GM19099 (cell line): ENCODE results near the gene STAG2.
A peak's percentile ranks its signal among the peaks of the same experiment; 100 is the strongest.

ENCODE experiments used
- POLR2A ChIP-seq: IDR thresholded peaks from 3 replicates; pipeline ENCODE4 v1.6.1; 2011; ENCODE audit warnings: low read depth; ENCODE audit not compliant: insufficient read length; ENCODE audit errors: extremely low read depth

The STAG2 gene

DNA sequence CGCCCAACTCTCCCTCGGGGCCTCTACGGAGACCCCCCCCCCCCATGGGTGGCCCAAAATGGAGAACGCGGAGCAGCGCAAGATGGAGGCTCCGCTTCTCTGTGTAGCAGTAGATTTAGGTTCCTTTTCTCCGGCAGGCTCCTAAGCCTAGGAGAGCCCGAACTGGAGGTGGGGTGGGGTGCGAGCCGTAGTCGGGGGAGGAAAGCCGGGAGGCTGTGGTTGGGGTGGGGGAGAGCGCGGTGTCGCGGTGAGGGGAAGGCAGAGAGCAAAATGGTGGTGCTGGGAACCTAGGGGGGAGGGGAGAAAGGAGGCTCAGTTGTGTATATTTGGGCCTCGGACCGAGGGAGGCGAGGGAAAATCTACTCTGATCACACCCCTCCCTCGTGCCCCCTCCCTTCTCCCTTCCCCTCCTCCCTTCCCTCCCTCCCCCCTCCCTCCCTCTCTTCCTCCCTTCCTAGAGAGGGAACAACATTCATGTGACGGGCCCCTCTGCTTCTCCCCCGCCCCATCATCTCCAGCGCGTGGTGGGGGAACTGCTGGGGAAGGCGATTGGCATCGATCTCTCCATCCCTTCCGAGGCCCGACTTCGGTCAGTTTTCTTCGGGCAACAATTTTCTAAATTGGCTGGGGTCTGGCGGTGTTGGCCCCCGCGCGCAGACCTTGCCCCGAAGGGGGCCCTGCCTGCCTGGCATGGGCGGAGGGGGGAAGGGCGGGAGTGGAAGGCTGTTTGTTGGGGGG, at the start of gene STAG2:
TSS of gene STAG2 (plus strand) at position 439 of the 738 bp plus-strand sequence. CDS start 60,922 bp downstream, outside the sequence.
- TF ChIP-seq POLR2A: peak; percentile 34

DNA sequence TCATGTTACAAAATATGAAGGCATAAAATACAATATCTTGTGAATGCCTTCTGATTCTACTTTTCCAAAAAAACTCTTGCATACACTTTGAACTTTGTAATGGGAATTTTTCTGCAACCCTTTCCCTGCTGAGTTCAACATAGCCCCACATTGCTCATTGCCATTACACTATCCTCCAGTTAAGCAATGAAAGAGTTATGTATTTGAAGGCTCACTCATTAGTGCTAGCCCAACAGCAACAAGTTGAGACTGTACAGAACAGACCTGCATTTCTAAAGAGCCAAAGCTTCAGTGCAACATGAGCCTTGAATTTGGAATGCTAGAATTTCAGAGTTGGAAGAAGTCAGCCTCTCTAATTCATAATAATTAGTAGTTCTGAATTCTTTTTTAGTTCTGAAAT, 44.4 kb upstream of the STAG2 start:
- TF ChIP-seq POLR2A: no peak

DNA sequence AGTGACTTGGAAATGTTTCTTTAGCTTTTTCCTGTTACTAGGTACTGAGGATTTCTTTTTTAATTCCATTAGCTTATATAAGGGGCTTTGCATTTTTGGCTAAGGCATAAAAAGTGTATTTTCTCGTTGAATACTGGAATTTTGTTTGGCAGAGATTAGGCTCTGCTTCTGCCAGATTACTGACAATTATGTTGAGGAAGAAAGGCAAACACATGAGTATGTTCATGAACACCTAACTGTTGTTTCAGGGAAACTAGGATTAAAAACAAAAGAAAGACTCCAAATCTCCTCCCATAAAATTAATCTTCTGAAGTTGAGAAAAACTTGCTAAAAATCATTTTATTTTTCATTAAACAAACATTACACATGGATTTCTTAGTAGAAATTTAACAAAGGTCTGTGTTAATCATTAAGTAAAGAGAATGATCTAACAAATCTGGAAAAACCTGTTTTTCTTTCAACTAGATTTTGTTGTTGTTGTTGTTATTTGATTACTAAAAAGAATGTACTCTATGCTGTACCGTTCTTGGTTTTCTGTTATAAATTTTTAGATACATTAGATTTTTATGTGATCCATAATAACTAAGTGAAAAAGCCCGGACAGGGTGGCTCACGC, 43.3 kb upstream of the STAG2 start:
- no peak for TF ChIP-seq POLR2A

DNA sequence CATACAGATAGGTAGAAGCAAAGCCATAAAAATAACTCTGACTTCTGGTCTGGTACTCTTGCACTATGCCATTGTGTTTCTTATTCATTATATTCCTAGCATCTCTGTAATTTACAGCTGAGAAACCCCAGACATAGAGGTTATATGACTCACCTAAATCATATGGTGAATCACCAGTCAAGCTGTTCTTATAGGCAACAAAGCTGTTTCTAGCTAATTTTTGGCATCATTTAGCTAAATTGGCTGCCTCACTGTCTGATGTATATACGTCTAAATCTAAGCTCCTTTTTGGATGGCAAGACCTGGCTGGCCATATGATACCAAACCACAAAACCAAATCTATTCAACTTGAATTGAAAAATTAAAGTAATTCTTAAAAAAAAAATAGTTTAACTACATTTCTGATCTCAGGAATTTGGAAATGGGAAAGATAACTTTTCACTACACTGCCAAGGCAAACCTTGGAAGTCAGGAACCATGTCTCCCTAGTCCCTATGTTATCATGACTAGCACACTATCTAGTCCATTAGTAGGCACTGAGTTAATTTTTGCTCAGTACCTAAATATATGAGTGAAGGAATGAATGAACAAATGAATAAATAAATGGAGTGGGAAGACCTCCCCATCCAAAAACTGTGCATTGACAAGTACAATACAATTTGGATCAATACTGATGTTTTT, 41.3 kb upstream of the STAG2 start:
- TF ChIP-seq POLR2A: no peak

DNA sequence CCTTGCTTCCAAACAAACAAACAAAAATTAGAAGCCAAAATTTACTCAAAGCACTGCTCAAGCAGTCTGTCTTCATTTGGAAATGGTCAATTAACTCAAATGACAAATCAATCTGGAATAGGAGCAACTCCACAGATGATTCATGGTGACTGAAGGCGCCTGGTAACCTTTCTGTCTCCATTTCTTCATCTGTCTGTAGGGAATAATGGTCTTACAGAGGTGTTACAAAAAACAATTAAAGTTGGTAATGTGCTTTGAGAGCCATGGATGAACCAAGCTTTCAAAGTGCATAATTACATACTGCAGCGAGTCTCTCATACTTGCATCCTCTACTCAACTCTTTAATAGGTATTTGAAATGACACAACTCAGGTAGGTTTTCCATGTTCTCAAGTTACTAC, 38.3 kb upstream of the STAG2 start:
- TF ChIP-seq POLR2A: no peak

DNA sequence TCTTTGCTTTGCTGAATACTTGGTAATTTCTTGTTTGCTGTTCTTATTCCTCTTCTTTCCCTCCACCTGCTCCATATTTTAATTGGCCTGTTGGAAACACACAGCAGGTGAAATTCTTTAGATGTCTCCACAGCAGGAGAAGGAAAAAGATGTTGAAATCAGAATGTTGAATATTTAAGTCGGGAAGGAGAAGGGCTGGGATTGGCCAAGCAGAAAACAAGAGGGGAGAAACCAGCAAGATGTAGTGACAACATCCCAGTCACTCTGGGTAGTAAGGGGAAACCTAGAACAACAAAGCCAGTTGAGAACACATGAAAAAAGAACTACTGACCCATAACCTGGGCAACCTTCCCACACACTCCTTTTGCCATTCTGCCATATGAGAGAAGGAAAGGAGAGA, 37.3 kb upstream of the STAG2 start:
- no peak for TF ChIP-seq POLR2A

DNA sequence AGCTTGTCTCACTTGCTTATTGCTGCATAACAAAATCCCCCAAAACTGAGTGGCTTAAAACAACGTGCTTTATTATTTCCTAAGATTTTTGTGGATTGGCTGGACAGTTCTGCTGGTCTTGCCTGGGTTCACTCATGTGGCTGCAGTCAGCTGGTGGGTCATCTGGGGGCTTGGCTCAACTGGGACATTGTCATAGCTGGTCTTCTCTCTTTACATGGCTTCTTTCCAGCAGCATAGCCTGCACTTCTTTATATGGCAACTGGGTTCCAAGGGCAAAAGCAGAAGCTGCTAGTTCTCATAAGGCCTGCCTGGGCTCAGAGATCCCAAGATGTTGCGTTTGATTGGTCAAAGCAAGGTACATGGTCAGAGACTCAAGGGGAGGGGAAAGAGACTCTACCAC, 33.7 kb upstream of the STAG2 start:
- no peak for TF ChIP-seq POLR2A

DNA sequence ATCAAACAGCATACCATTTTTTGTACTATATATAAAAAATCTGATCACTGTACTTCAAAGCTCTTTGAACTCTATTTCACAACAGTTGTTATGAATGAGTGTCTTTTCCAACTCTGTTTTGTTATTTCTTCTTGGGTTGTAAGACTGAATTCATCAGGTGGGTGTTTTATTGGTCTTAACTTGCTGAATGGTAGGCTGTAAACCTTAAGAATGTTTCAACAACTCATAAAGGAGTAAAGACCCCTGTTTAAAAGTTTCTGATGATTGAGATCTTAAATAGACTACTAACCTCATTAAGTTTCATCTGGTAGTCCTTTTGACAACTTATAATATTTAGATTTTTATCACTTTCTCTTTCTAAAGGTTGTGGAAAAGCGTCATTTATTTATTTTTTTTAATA, 18.4 kb upstream of the STAG2 start:
- no peak for TF ChIP-seq POLR2A

DNA sequence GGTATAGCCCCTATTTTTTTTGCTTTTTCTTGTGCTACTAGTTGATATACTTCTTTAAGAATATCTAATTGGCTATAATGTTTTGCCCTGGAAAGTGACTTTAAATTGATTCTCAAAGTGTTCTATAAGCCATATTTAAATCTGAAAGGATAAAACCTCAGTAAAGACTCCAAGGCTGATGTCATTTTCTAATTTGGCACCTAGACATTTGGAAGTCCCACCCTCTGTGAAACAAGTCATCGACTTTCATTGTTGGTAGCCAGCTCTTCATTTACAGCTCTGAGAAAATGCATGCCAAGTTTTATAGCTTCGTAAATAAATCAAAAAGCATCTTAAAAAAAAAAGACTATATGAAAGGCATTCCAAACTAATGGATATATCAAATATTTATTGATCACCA, 18.0 kb upstream of the STAG2 start:
- no peak for TF ChIP-seq POLR2A

DNA sequence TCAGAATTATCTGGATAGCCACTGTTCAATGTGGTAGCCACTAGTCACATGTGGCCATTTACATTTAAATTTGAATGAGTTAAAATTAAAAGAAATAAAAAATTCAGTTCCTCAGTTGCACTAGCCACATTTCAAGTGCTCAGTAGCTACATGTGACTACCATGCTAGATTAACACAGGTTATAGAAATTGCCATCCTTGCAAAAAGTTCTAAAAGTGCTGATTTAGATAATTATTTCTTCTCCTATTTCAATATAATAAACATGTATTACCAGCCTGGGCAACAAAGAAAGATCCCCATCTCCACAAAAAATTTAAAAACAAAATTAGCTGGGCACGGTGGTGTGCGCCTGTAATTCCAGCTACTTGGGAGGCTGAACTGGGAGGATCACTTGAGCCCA, 11.7 kb upstream of the STAG2 start:
- TF ChIP-seq POLR2A: no peak

DNA sequence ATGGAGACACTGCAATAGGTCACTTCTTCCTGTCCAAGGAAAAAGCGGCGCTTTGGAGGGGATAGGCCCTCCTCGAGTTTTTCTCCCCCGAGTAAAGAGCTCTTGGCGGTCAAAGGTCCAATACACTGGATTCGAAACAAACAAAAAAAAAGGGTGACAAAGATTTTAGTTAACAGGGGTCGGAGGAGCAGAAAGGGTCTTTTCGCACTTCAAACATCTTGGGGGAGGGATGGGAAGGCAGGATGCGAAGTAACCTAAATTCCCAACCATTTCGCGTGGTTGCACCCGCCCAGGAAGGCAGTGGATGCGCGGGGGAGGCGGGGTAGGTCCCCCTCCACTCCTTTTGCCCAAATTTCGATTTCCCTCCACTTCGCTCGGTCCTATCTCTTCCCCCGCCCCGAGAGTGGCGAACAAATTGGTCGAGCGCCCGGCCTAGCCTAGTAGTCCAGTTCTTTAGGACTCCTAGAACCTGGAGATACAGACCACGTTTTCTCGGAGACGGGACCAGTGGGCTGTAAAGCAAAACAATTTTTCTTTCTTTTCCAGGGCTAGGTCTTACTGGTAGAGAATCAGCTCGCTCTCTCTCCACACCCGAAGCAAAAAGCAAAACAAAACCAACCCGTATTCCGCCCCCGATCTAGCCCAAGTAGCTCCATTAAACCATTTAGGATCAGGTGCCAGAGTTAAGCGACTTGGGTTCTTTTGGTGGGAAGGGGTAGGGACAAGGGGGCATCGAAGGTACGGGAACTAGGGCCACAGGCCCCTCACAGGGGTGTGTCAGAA, 2.0 kb upstream of the STAG2 start:
- no peak for TF ChIP-seq POLR2A

DNA sequence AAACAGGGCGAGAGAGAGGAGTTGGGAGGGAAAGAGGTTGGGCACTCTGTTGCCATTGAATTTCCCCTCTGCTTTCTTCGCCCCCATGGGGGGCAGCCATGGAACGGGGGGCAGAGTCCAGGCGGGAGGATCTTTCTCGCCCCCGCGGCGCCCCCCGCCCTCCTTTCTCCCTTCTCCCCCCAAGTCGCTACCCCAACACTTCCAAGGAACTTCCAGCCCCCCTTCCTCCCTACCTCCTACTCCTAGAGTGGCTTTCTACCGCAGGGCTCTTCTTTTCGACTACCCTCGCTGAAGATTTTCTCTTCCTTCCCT, 594 bp upstream of the STAG2 start:
- TF ChIP-seq POLR2A: no peak

DNA sequence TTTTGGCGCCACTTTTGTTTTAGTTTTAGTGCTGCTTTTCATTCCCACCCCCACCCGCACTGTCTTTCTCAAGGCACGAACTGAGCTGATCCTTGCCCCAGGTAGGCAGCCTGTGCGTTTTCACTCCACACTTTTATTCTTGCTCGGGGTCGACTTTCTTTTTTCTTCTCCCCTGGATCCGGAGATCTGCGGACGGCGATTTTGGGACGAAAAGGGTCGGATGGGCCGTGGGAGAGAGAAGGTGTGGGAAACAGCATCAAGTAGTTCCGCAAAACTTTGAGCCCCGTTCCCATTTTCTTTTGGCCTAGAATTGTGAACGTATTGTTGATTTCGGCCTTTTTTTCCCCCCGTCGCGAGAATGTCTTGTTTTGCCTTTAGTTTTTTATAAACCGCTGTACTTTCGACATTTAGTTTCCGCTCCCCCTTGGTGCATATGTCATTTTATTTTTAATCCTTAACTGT, 531 bp downstream of the STAG2 start:
- no peak for TF ChIP-seq POLR2A

DNA sequence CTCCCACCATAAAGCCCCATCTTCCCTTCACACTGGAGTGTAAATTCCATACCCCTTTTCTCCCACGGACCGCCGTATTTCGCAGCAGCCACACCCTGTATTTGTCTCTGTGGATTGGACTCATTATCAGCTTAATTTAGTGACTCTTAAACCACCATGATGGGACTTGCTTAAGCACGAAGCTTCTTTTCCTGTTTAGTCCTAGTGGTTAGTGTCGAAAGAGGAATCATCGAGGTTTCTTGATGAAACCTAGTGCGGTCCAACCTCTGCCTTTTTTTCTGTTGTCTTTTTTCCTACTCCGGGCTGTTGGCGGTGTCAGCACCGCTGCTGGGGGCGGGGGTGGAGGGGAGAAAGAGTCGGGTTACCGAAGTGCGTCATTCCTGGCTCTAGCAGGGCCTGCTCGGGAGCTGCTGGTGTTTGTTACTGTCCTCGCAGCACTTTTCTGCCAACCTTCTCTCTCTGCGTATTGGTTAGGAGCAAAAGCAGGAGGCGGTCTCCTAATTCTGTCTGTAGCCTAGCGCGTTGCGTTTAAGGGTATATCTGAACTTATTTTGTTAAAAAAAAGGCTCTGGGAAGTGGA, 1.4 kb downstream of the STAG2 start:
- peak; percentile 48 for TF ChIP-seq POLR2A
